DND-41 (cell line): ENCODE measurements around the gene LTBP1.

Source experiments
- CTCF ChIP-seq: IDR thresholded peaks from 2 replicates; pipeline ENCODE4 v1.5.1; 2012; ENCODE audit warnings: borderline replicate concordance, low read length, moderate library complexity, mild to moderate bottlenecking; ENCODE audit not compliant: poor library complexity, severe bottlenecking; ENCODE audit errors: extremely low read depth
- EZH2 ChIP-seq: IDR thresholded peaks from 3 replicates; pipeline ENCODE4 v1.6.1; 2012; ENCODE audit warnings: borderline replicate concordance, low read depth, mild to moderate bottlenecking, moderate library complexity, low read length, inconsistent platforms; ENCODE audit not compliant: severe bottlenecking

- TF ChIP-seq CTCF (no peak), EZH2 (no peak)
Measured at GRCh38 chr2:33301355-33301754, 354.6 kb downstream of the LTBP1 start.
